Natural killer cell (primary cell): Measurements from ENCODE around the gene TOMM5. TPM values are rescaled to one million over a fixed set of nuclear protein-coding genes. Genes with fewer than 3 reads are reported as not detected.

ENCODE experiments used
- ATAC-seq, 3 donors: fragments of 150-1000 bp in 2 of 3; fragments of 200-7000 bp in 1 of 3; cut with Tn5 transposase; 1 replicate in 1 of 3; 2 replicates in 2 of 3; pipeline ENCODE4 v1.10.0; 2021; ENCODE audit warnings: mild to moderate bottlenecking in 2 of 3, moderate library complexity in 2 of 3
- DNase-seq, 2 donors: peaks; one replicate each; pipeline versions ENCODE4 v3.0.0 to v3.0.0-alpha.2; 2013 to 2021; ENCODE audit warnings: mixed read lengths in 1 of 2
- H3K27ac ChIP-seq: one replicate; pipeline ENCODE4 v1.5.1; 2013; ENCODE audit warnings: mild to moderate bottlenecking, low read length
- H3K27me3 ChIP-seq: one replicate; pipeline ENCODE4 v1.6.1; 2013; ENCODE audit warnings: low read length; ENCODE audit not compliant: control insufficient read depth, insufficient read depth
- H3K36me3 ChIP-seq: one replicate; pipeline ENCODE4 v1.6.1; 2013; ENCODE audit warnings: low read length; ENCODE audit not compliant: control insufficient read depth, insufficient read depth
- H3K4me1 ChIP-seq: one replicate; pipeline ENCODE4 v1.6.1; 2013; ENCODE audit warnings: low read length; ENCODE audit not compliant: control insufficient read depth, insufficient read depth
- H3K4me3 ChIP-seq: one replicate; pipeline ENCODE4 v1.5.1; 2013; ENCODE audit warnings: low read length
- H3K9me3 ChIP-seq: one replicate; pipeline ENCODE4 v1.6.1; 2013; ENCODE audit warnings: low read length; ENCODE audit not compliant: control insufficient read depth, insufficient read depth
- H3K27ac Mint-ChIP-seq, 2 donors: one replicate each; pipeline ENCODE4 v1.8.0; 2022; ENCODE audit warnings: mild to moderate bottlenecking in 2 of 2, mixed read lengths in 2 of 2, moderate library complexity in 1 of 2
- H3K27me3 Mint-ChIP-seq, 2 donors: one replicate each; pipeline ENCODE4 v1.8.0; 2022; ENCODE audit warnings: low read depth in 2 of 2, mixed read lengths in 2 of 2
- H3K36me3 Mint-ChIP-seq: one replicate; pipeline ENCODE4 v1.8.0; 2022; ENCODE audit warnings: mixed read lengths
- H3K4me1 Mint-ChIP-seq, 2 donors: one replicate each; pipeline ENCODE4 v1.8.0; 2022; ENCODE audit warnings: mixed read lengths in 2 of 2
- H3K4me3 Mint-ChIP-seq: one replicate; pipeline ENCODE4 v1.8.0; 2022; ENCODE audit warnings: mild to moderate bottlenecking, moderate library complexity, mixed read lengths
- H3K9me3 Mint-ChIP-seq, 2 donors: one replicate each; pipeline ENCODE4 v1.8.0; 2022; ENCODE audit warnings: mixed read lengths in 2 of 2
- WGBS: methylation state at CpG from one replicate; pipeline ENCODE4 v1.1.7; 2013; ENCODE audit warnings: missing lambda C conversion rate; ENCODE audit not compliant: insufficient coverage; 5-methylcytosine and 5-hydroxymethylcytosine counted together
- intact Hi-C: fragments of 100-400 bp; cut with micrococcal nuclease; formaldehyde crosslinking; loops from one replicate; pipeline ENCODE4 v1.14.2; 2022
- total RNA-seq, 4 donors: library from RNA; stranded (reverse); fragments of 120-200 nt in 1 of 4; gene quantifications; one replicate each; pipeline versions ENCODE4 v1.2.3 to v1.2.4, GENCODE V29; 2013 to 2022
- TF ChIP-seq, protein P1 (sequence below): fragments of 200-600 bp; IDR thresholded peaks from one replicate; pipeline ENCODE4 v1.8.0; 2022; ENCODE audit warnings: antibody characterized with exemption

The TOMM5 gene
- total RNA-seq, 3 donors from 2014 or later (not counting 1 experiment from before 2014, with no cell fraction given): 29.3 to 38.9 (median 36.7) TPM

DNA sequence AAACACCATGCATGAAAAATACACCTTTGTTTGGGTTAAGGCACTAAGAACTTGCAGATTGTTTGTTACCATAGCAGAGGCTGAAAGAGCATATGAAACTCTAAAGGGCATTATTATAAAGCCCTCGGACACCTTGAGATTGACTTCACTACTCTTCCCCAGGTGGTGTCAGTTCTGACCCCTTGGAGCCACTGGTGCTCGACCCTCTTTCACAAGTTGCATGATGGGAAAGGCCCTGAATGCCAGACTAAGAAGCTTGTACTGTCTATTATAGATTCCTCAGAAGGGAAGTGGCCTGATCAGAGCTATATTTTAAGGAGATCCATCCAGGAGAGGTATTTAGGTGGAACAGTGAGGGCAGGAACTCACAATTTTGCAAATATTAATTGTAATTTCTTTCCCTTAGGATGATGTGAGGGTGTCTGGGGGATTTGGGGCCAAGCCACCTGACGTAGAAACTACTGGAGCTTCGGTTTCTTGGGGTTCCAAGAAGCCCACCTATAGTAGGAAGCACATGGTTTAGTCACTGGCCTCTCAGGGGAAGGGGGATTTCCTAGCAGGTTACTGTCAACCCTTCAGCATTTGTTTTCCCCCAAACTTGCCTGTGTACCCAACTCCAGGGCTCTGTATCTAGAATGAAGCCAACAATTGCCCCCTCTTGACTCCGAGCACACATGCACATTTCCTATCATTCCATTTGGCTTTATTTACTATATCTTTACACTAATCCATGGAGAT, 32.4 kb downstream of the TOMM5 start:
- H3K27ac ChIP-seq: no peak overlapping the region
- peaks cover 12% of the 10 kb centered on the region for H3K9me3 ChIP-seq
- Mint-ChIP-seq H3K27ac (no peak overlapping the region), H3K36me3 (no peaks in the 10 kb centered on the region), H3K4me3 (no peak overlapping the region), H3K27me3 (no peaks in the 10 kb centered on the region), H3K4me1 (peaks cover 4 to 10% of the 10 kb centered on the region in 2 donors), H3K9me3 (no peaks in the 10 kb centered on the region)
- H3K27me3 ChIP-seq: no peaks in the 10 kb centered on the region
- TF ChIP-seq, protein P1, sequence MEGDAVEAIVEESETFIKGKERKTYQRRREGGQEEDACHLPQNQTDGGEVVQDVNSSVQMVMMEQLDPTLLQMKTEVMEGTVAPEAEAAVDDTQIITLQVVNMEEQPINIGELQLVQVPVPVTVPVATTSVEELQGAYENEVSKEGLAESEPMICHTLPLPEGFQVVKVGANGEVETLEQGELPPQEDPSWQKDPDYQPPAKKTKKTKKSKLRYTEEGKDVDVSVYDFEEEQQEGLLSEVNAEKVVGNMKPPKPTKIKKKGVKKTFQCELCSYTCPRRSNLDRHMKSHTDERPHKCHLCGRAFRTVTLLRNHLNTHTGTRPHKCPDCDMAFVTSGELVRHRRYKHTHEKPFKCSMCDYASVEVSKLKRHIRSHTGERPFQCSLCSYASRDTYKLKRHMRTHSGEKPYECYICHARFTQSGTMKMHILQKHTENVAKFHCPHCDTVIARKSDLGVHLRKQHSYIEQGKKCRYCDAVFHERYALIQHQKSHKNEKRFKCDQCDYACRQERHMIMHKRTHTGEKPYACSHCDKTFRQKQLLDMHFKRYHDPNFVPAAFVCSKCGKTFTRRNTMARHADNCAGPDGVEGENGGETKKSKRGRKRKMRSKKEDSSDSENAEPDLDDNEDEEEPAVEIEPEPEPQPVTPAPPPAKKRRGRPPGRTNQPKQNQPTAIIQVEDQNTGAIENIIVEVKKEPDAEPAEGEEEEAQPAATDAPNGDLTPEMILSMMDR: no peak
- intact Hi-C loops: no loop called here
- no peak for ATAC-seq
- no peaks in the 10 kb centered on the region for H3K36me3 ChIP-seq
- no peak for DNase-seq
- H3K4me3 ChIP-seq: no peak overlapping the region
- 87% methylated on average over 5 of the region's 5 CpGs for WGBS
- no peaks in the 10 kb centered on the region for H3K4me1 ChIP-seq

DNA sequence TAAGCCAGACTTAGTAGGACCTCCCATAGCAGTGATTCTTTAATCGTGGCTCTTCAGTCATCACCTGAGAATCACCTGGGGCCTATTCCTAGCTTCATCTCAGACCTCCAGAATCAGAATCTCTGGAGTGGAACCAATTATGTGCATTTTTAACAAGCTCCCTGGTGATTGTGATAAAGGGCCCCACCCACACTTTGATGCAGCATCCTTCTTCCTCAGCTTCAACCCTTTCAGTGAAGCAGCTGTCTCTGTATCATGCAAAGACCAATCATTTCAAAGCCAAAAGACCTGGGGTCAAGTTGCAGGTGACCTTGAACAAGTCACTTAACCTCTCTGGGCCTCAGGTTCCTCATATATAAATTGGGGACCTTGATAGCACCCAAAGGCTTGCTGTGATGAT, 33.3 kb downstream of the TOMM5 start:
- no peaks in the 10 kb centered on the region for H3K27me3 ChIP-seq
- Mint-ChIP-seq H3K27me3 (no peaks in the 10 kb centered on the region), H3K4me1 (peaks cover 4 to 10% of the 10 kb centered on the region in 2 donors), H3K36me3 (no peaks in the 10 kb centered on the region), H3K9me3 (no peaks in the 10 kb centered on the region), H3K4me3 (no peak overlapping the region), H3K27ac (no peak overlapping the region)
- TF ChIP-seq, protein P1: no peak
- H3K36me3 ChIP-seq: no peaks in the 10 kb centered on the region
- H3K4me3 ChIP-seq: no peak overlapping the region
- peaks cover 4% of the 10 kb centered on the region for H3K9me3 ChIP-seq
- WGBS: 83% methylated on average over 1 of the region's 1 CpG
- no peak for DNase-seq
- ATAC-seq: no peak
- no peaks in the 10 kb centered on the region for H3K4me1 ChIP-seq
- intact Hi-C loops: no loop called here
- H3K27ac ChIP-seq: no peak overlapping the region

DNA sequence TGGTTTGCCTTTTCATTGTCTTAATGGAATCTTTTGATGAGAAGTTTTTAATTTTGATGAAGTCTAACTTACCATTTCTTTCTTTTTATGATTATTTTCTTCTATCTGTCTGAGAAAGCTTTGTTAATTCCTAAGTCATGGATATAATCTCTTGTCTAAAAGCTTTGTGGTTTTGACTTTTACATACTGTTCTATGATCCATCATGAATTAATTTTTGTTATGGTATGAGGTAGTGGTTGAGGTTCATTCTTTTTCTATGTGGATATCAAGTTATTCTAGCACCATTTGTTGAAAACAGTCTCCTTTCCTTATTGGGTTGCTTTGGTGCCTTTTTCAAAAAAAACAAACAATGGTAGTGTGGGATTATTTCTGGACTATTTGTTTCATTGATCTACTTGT, 36.6 kb downstream of the TOMM5 start:
- Mint-ChIP-seq H3K4me3 (no peak overlapping the region), H3K4me1 (no peaks in the 10 kb centered on the region), H3K9me3 (no peaks in the 10 kb centered on the region), H3K27ac (no peak overlapping the region), H3K27me3 (no peaks in the 10 kb centered on the region), H3K36me3 (no peaks in the 10 kb centered on the region)
- DNase-seq: no peak
- H3K9me3 ChIP-seq: no peaks in the 10 kb centered on the region
- no peak overlapping the region for H3K27ac ChIP-seq
- ATAC-seq: no peak
- intact Hi-C loops: no loop called here
- H3K36me3 ChIP-seq: no peaks in the 10 kb centered on the region
- TF ChIP-seq, protein P1: no peak
- H3K4me3 ChIP-seq: no peak overlapping the region
- H3K4me1 ChIP-seq: no peaks in the 10 kb centered on the region
- no peaks in the 10 kb centered on the region for H3K27me3 ChIP-seq

DNA sequence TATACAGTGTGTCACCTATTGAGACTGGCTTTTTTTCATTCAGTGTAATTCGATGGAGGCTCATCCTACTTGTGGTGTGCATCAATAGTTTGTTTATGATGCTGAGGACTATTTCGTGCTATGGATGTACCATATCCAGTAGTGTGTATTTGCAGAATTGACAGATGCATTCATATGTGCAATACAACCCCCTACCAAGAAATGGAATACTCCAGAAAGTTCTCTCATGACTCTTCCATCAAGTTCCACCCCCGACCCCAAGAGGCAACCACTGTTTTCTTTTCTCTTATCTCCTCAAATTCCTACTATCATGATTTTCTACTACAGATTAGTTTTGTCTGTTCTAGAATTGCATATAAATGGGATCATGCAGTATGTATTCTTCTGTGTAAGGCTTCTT, 38.1 kb downstream of the TOMM5 start:
- 94% methylated on average over 2 of the region's 3 CpGs for WGBS
- Mint-ChIP-seq H3K27me3 (no peaks in the 10 kb centered on the region), H3K4me1 (no peaks in the 10 kb centered on the region), H3K9me3 (no peaks in the 10 kb centered on the region), H3K27ac (no peak overlapping the region), H3K4me3 (no peak overlapping the region), H3K36me3 (no peaks in the 10 kb centered on the region)
- TF ChIP-seq, protein P1: no peak
- H3K27ac ChIP-seq: no peak overlapping the region
- intact Hi-C loops: no loop called here
- no peaks in the 10 kb centered on the region for H3K27me3 ChIP-seq
- no peaks in the 10 kb centered on the region for H3K4me1 ChIP-seq
- H3K4me3 ChIP-seq: no peak overlapping the region
- ATAC-seq (no peak), DNase-seq (no peak)
- H3K9me3 ChIP-seq: no peaks in the 10 kb centered on the region
- H3K36me3 ChIP-seq: no peaks in the 10 kb centered on the region
